ENCODE measurements around the gene CPNE2.

The CPNE2 gene

GRCh38 chr16:57150682-57151330 is 58.4 kb downstream of the CPNE2 start:
- Histone ChIP-seq H3K27ac (ENCODE audit: low read depth in 2 of 2, low read length in 2 of 2) (no peak overlapping the region), H3K9ac (ENCODE audit: low read depth in 1 of 2, low read length in 2 of 2) (no peak overlapping the region), H3K27me3 (ENCODE audit: control insufficient read depth in 2 of 2, insufficient read depth in 2 of 2, low read length in 2 of 2) (no peaks in the 10 kb centered on the region), H3K4me1 (ENCODE audit: control insufficient read depth in 2 of 2, insufficient read depth in 2 of 2, low read length in 2 of 2) (peaks cover 0 to 4% of the 10 kb centered on the region in 2 donors), H3K4me3 (ENCODE audit: low read length in 2 of 2) (no peak overlapping the region), H3K36me3 (ENCODE audit: control insufficient read depth in 2 of 2, insufficient read depth in 2 of 2, low read length in 2 of 2) (peaks cover 29 to 44% of the 10 kb centered on the region in 2 donors), H3K9me3 (ENCODE audit: control insufficient read depth in 2 of 2, low read length in 2 of 2) (no peaks in the 10 kb centered on the region)

DNA sequence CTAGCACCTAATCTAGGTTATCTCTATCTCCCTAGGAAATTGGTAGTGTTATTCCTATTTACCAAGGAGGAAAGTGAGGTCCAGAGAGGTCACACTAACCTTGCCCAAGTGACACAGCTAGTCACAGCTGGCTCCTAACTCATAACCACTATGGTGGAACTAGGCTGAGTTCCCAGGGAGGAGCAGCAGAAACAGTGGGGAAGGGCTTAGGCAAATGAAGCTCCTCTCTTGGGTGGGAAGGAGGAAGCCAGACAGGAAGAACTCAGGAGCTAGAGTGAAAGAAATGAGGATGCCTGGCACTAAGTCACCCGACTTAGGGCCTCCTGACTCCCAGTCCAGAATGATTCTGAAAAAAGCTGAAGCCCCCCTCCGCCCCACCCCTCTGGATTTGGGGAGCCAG is 59.0 kb downstream of the CPNE2 start:
- Histone ChIP-seq H3K9me3 (ENCODE audit: control insufficient read depth in 2 of 2, low read length in 2 of 2) (no peaks in the 10 kb centered on the region), H3K4me1 (ENCODE audit: control insufficient read depth in 2 of 2, insufficient read depth in 2 of 2, low read length in 2 of 2) (peaks cover 0 to 4% of the 10 kb centered on the region in 2 donors), H3K27me3 (ENCODE audit: control insufficient read depth in 2 of 2, insufficient read depth in 2 of 2, low read length in 2 of 2) (no peaks in the 10 kb centered on the region), H3K27ac (ENCODE audit: low read depth in 2 of 2, low read length in 2 of 2) (no peak overlapping the region), H3K9ac (ENCODE audit: low read depth in 1 of 2, low read length in 2 of 2) (no peak overlapping the region), H3K36me3 (ENCODE audit: control insufficient read depth in 2 of 2, insufficient read depth in 2 of 2, low read length in 2 of 2) (peaks cover 33 to 48% of the 10 kb centered on the region in 2 donors), H3K4me3 (ENCODE audit: low read length in 2 of 2) (no peak overlapping the region)

DNA sequence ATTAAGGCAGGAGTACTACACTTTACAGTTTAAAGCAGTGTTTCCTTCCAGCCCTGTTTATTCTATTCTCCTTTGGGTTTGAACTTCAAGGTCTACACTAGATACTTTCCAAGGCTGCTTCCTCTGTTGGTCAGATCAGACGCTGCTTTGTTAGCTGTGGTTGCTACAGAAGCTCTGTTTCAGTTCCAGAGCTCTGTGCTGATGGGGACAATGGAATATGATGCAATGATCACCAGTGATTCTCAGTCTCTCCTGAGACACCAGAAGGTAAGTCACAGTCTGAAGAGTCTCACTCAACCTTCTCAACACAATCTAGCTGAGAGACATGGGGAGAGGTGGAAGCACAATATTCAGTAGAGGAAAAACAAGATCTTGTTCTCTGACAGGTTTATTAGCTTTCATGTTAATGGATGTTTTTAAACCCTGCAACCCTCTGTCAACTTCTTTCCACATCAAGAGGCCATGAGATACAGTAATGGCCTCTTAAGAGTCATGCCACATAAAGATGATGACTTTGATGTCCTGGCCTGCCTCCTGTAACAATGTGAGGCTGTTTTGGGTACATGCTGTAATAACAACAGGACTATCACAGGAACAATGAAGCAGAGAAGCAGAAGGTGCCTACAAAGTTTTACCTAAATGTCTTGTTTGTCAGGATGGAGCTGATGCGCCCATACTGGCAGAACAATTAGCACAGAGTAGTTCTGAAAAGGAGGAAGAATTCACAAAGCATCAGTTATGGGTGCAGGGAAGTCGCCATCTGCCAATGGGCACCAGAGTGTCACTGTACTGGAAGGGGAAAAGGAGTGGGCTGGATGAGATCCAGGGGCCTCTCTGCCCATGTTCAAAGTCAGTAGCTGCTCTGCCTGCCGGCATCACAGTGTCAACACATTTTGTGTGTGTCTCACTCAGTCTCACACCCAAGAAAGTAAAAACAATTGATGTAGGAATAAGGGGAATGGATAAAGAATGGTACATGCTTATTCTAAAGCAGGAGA is 60.0 kb downstream of the CPNE2 start:
- Histone ChIP-seq H3K4me1 (ENCODE audit: control insufficient read depth in 2 of 2, insufficient read depth in 2 of 2, low read length in 2 of 2) (peaks cover 0 to 2% of the 10 kb centered on the region in 2 donors), H3K36me3 (ENCODE audit: control insufficient read depth in 2 of 2, insufficient read depth in 2 of 2, low read length in 2 of 2) (peaks cover 36 to 53% of the 10 kb centered on the region in 2 donors), H3K9me3 (ENCODE audit: control insufficient read depth in 2 of 2, low read length in 2 of 2) (no peaks in the 10 kb centered on the region), H3K4me3 (ENCODE audit: low read length in 2 of 2) (no peak overlapping the region), H3K9ac (ENCODE audit: low read depth in 1 of 2, low read length in 2 of 2) (no peak overlapping the region), H3K27ac (ENCODE audit: low read depth in 2 of 2, low read length in 2 of 2) (no peak overlapping the region), H3K27me3 (ENCODE audit: control insufficient read depth in 2 of 2, insufficient read depth in 2 of 2, low read length in 2 of 2) (no peaks in the 10 kb centered on the region)

DNA sequence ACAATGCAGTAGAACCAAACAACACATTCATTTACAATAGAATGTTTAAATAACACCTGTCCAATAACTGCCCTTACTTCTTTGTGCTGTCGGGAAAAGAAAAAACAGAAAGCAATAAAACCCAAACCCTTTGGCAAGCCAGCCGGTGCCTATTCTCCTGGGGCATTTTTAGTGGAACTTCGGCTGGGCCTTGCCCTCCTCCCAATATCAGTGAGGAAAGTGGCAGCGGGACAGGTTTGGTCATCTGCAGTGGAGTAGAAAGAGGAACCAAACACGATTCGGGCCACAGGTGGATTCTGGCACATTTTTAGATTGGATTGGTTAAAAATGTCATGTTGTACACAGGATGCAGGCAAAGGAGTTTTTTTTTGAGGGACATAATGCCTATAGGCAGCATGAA is 61.5 kb downstream of the CPNE2 start:
- Histone ChIP-seq H3K36me3 (ENCODE audit: control insufficient read depth in 2 of 2, insufficient read depth in 2 of 2, low read length in 2 of 2) (peaks cover 45 to 51% of the 10 kb centered on the region in 2 donors), H3K27me3 (ENCODE audit: control insufficient read depth in 2 of 2, insufficient read depth in 2 of 2, low read length in 2 of 2) (no peaks in the 10 kb centered on the region), H3K4me1 (ENCODE audit: control insufficient read depth in 2 of 2, insufficient read depth in 2 of 2, low read length in 2 of 2) (no peaks in the 10 kb centered on the region), H3K4me3 (ENCODE audit: low read length in 2 of 2) (no peak overlapping the region), H3K9ac (ENCODE audit: low read depth in 1 of 2, low read length in 2 of 2) (no peak overlapping the region), H3K27ac (ENCODE audit: low read depth in 2 of 2, low read length in 2 of 2) (no peak overlapping the region), H3K9me3 (ENCODE audit: control insufficient read depth in 2 of 2, low read length in 2 of 2) (no peaks in the 10 kb centered on the region)

- H3K9me3 ChIP-seq (ENCODE audit: control insufficient read depth in 2 of 2, low read length in 2 of 2), result no peaks in the 10 kb centered on the region
- H3K27ac ChIP-seq (ENCODE audit: low read depth in 2 of 2, low read length in 2 of 2), result no peak overlapping the region
- H3K27me3 ChIP-seq (ENCODE audit: control insufficient read depth in 2 of 2, insufficient read depth in 2 of 2, low read length in 2 of 2), result no peaks in the 10 kb centered on the region
- H3K36me3 ChIP-seq (ENCODE audit: control insufficient read depth in 2 of 2, insufficient read depth in 2 of 2, low read length in 2 of 2), result peaks cover 54 to 59% of the 10 kb centered on the region in 2 donors
- H3K4me3 ChIP-seq (ENCODE audit: low read length in 2 of 2), result no peak overlapping the region
- H3K9ac ChIP-seq (ENCODE audit: low read depth in 1 of 2, low read length in 2 of 2), result no peak overlapping the region
- H3K4me1 ChIP-seq (ENCODE audit: control insufficient read depth in 2 of 2, insufficient read depth in 2 of 2, low read length in 2 of 2), result peaks cover 0 to 2% of the 10 kb centered on the region in 2 donors
Measured at GRCh38 chr16:57155702-57156350, 63.4 kb downstream of the CPNE2 start.

GRCh38 chr16:57156351-57156703 is 63.9 kb downstream of the CPNE2 start:
- no peaks in the 10 kb centered on the region for H3K27me3 ChIP-seq (ENCODE audit: control insufficient read depth in 2 of 2, insufficient read depth in 2 of 2, low read length in 2 of 2)
- no peak overlapping the region for H3K27ac ChIP-seq (ENCODE audit: low read depth in 2 of 2, low read length in 2 of 2)

GRCh38 chr16:57157533-57157932 is 65.2 kb downstream of the CPNE2 start:
- peaks cover 50 to 55% of the 10 kb centered on the region in 2 donors for H3K36me3 ChIP-seq (ENCODE audit: control insufficient read depth in 2 of 2, insufficient read depth in 2 of 2, low read length in 2 of 2)
- H3K4me3 ChIP-seq (ENCODE audit: low read length in 2 of 2), result no peak overlapping the region
- no peaks in the 10 kb centered on the region for H3K9me3 ChIP-seq (ENCODE audit: control insufficient read depth in 2 of 2, low read length in 2 of 2)
- no peaks in the 10 kb centered on the region for H3K27me3 ChIP-seq (ENCODE audit: control insufficient read depth in 2 of 2, insufficient read depth in 2 of 2, low read length in 2 of 2)
- peaks cover 0 to 2% of the 10 kb centered on the region in 2 donors for H3K4me1 ChIP-seq (ENCODE audit: control insufficient read depth in 2 of 2, insufficient read depth in 2 of 2, low read length in 2 of 2)
- no peak overlapping the region for H3K27ac ChIP-seq (ENCODE audit: low read depth in 2 of 2, low read length in 2 of 2)
- H3K9ac ChIP-seq (ENCODE audit: low read depth in 1 of 2, low read length in 2 of 2), result no peak overlapping the region

More at GRCh38 chr16:57156351-57156703, 63.9 kb downstream of the CPNE2 start:
- Histone ChIP-seq H3K4me1 (ENCODE audit: control insufficient read depth in 2 of 2, insufficient read depth in 2 of 2, low read length in 2 of 2) (peaks cover 0 to 2% of the 10 kb centered on the region in 2 donors), H3K4me3 (ENCODE audit: low read length in 2 of 2) (no peak overlapping the region), H3K9ac (ENCODE audit: low read depth in 1 of 2, low read length in 2 of 2) (no peak overlapping the region), H3K9me3 (ENCODE audit: control insufficient read depth in 2 of 2, low read length in 2 of 2) (no peaks in the 10 kb centered on the region), H3K36me3 (ENCODE audit: control insufficient read depth in 2 of 2, insufficient read depth in 2 of 2, low read length in 2 of 2) (peaks cover 57 to 61% of the 10 kb centered on the region in 2 donors)

GRCh38 chr16:57159447-57159846 is 67.1 kb downstream of the CPNE2 start:
- Histone ChIP-seq H3K27ac (ENCODE audit: low read depth in 2 of 2, low read length in 2 of 2) (no peak overlapping the region), H3K27me3 (ENCODE audit: control insufficient read depth in 2 of 2, insufficient read depth in 2 of 2, low read length in 2 of 2) (no peaks in the 10 kb centered on the region), H3K4me1 (ENCODE audit: control insufficient read depth in 2 of 2, insufficient read depth in 2 of 2, low read length in 2 of 2) (peaks cover 0 to 2% of the 10 kb centered on the region in 2 donors), H3K9ac (ENCODE audit: low read depth in 1 of 2, low read length in 2 of 2) (no peak overlapping the region), H3K36me3 (ENCODE audit: control insufficient read depth in 2 of 2, insufficient read depth in 2 of 2, low read length in 2 of 2) (peaks cover 47 to 50% of the 10 kb centered on the region in 2 donors), H3K9me3 (ENCODE audit: control insufficient read depth in 2 of 2, low read length in 2 of 2) (no peaks in the 10 kb centered on the region), H3K4me3 (ENCODE audit: low read length in 2 of 2) (no peak overlapping the region)

DNA sequence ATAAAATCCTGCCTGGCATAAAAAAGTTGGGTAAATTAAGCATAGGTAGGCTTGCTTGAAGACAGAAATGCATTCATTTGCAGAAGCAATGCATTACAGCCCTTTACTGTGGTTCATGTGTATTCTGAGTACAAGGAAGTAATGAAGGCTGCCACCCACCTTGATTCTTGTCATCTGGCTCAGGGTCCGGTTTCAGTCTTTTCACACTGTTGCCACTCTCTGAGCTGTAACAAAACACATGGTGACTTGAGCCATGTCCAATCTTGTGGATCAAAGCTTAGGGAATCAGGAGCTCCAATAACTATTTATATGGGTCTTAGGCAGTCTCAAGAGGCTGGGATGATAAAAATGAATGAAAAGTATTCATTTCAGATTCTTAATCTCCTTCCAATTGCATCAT is 71.5 kb downstream of the CPNE2 start:
- peaks cover 48 to 49% of the 10 kb centered on the region in 2 donors for H3K36me3 ChIP-seq (ENCODE audit: control insufficient read depth in 2 of 2, insufficient read depth in 2 of 2, low read length in 2 of 2)
- no peak overlapping the region for H3K9ac ChIP-seq (ENCODE audit: low read depth in 1 of 2, low read length in 2 of 2)

GRCh38 chr16:57165483-57165882 is 73.1 kb downstream of the CPNE2 start:
- Histone ChIP-seq H3K27me3 (ENCODE audit: control insufficient read depth in 2 of 2, insufficient read depth in 2 of 2, low read length in 2 of 2) (no peaks in the 10 kb centered on the region), H3K36me3 (ENCODE audit: control insufficient read depth in 2 of 2, insufficient read depth in 2 of 2, low read length in 2 of 2) (peaks cover 46 to 52% of the 10 kb centered on the region in 2 donors), H3K4me3 (ENCODE audit: low read length in 2 of 2) (no peak overlapping the region), H3K4me1 (ENCODE audit: control insufficient read depth in 2 of 2, insufficient read depth in 2 of 2, low read length in 2 of 2) (peaks cover 2 to 4% of the 10 kb centered on the region in 2 donors), H3K9me3 (ENCODE audit: control insufficient read depth in 2 of 2, low read length in 2 of 2) (no peaks in the 10 kb centered on the region), H3K9ac (ENCODE audit: low read depth in 1 of 2, low read length in 2 of 2) (no peak overlapping the region), H3K27ac (ENCODE audit: low read depth in 2 of 2, low read length in 2 of 2) (no peak overlapping the region)

More for the DNA sequence above, 71.5 kb downstream of the CPNE2 start:
- Histone ChIP-seq H3K9me3 (ENCODE audit: control insufficient read depth in 2 of 2, low read length in 2 of 2) (no peaks in the 10 kb centered on the region), H3K27ac (ENCODE audit: low read depth in 2 of 2, low read length in 2 of 2) (no peak overlapping the region), H3K27me3 (ENCODE audit: control insufficient read depth in 2 of 2, insufficient read depth in 2 of 2, low read length in 2 of 2) (no peaks in the 10 kb centered on the region), H3K4me1 (ENCODE audit: control insufficient read depth in 2 of 2, insufficient read depth in 2 of 2, low read length in 2 of 2) (peaks cover 2 to 4% of the 10 kb centered on the region in 2 donors), H3K4me3 (ENCODE audit: low read length in 2 of 2) (no peak overlapping the region)

All from mucosa of rectum (tissue), 2 donors.